ENCODE measurements around the gene LTB4R2.

LTB4R2 gene

GRCh38 chr14:24270537-24271133 is 39.3 kb upstream of the LTB4R2 start:
- DNase-seq (ENCODE audit: low read depth), result no peak
- TF ChIP-seq CTCF (IDR thresholded peaks at IDR 0.05; ENCODE audit: control insufficient read depth, insufficient read depth, low read depth, low read length, missing control alignments), result no peak
- H3K4me3 ChIP-seq (ENCODE audit: control insufficient read depth, low read depth, low read length), result peak overlapping the region; percentile 79

- DNase-seq (ENCODE audit: low read depth), result peak; percentile 46
- TF ChIP-seq CTCF (IDR thresholded peaks at IDR 0.05; ENCODE audit: control insufficient read depth, insufficient read depth, low read depth, low read length, missing control alignments), result peak; percentile 66
Observed at GRCh38 chr14:24271134-24271833, 38.7 kb upstream of the LTB4R2 start, which contains the start of gene RABGGTA. Gene RABGGTA (minus strand): TSS chr14:24271597. CDS start chr14:24271115, 482 bp downstream.

GRCh38 chr14:24271834-24272263 is 38.1 kb upstream of the LTB4R2 start:
- TF ChIP-seq CTCF (IDR thresholded peaks at IDR 0.05; ENCODE audit: control insufficient read depth, insufficient read depth, low read depth, low read length, missing control alignments), result no peak
- H3K4me3 ChIP-seq (ENCODE audit: control insufficient read depth, low read depth, low read length), result peak overlapping the region; percentile 79
- DNase-seq (ENCODE audit: low read depth), result no peak

More at GRCh38 chr14:24271134-24271833, 38.7 kb upstream of the LTB4R2 start, which contains the start of gene RABGGTA:
- peak within 1 kb of the TSS; percentile 79 for H3K4me3 ChIP-seq (ENCODE audit: control insufficient read depth, low read depth, low read length)

- DNase-seq (ENCODE audit: low read depth), result no peak
- no peak overlapping the region for H3K4me3 ChIP-seq (ENCODE audit: control insufficient read depth, low read depth, low read length)
Observed at GRCh38 chr14:24272467-24272866, 37.5 kb upstream of the LTB4R2 start.

GRCh38 chr14:24273422-24273998 is 36.4 kb upstream of the LTB4R2 start:
- no peak for DNase-seq (ENCODE audit: low read depth)
- TF ChIP-seq CTCF (IDR thresholded peaks at IDR 0.05; ENCODE audit: control insufficient read depth, insufficient read depth, low read depth, low read length, missing control alignments), result no peak
- H3K4me3 ChIP-seq (ENCODE audit: control insufficient read depth, low read depth, low read length), result no peak overlapping the region

More at GRCh38 chr14:24272467-24272866, 37.5 kb upstream of the LTB4R2 start:
- TF ChIP-seq CTCF (IDR thresholded peaks at IDR 0.05; ENCODE audit: control insufficient read depth, insufficient read depth, low read depth, low read length, missing control alignments), result no peak

- no peak overlapping the region for H3K4me3 ChIP-seq (ENCODE audit: control insufficient read depth, low read depth, low read length)
- no peak for TF ChIP-seq CTCF (IDR thresholded peaks at IDR 0.05; ENCODE audit: control insufficient read depth, insufficient read depth, low read depth, low read length, missing control alignments)
- DNase-seq (ENCODE audit: low read depth), result no peak
Observed at GRCh38 chr14:24274101-24274543, 35.8 kb upstream of the LTB4R2 start.
